Tibial nerve (tissue), 4 donors: Measurements from ENCODE around the gene FSD1. TPM values are rescaled to one million over a fixed set of nuclear protein-coding genes. Genes with fewer than 3 reads are reported as not detected.
A peak's percentile ranks its signal among the peaks of the same experiment; 100 is the strongest.
"Not testable (repeated sequence)": the region's sequence is repeated elsewhere in the genome, so short reads cannot be mapped to it uniquely, and the experiment has no call there.

Experiments
- DNase-seq, 2 donors: peaks; one replicate each; pipeline ENCODE4 v3.0.0-alpha.2; 2019; ENCODE audit warnings: low spot score in 2 of 2
- H3K27ac ChIP-seq, 4 donors: fragments of 200-600 bp; sonication (generic) in 3 of 4; one replicate each; pipeline ENCODE4 v1.5.1; 2017 to 2019; ENCODE audit warnings: mild to moderate bottlenecking in 1 of 4
- H3K27me3 ChIP-seq, 2 donors: fragments of 200-600 bp; sonication (generic) in 1 of 2; one replicate each; pipeline versions ENCODE4 v1.5.1 to v1.6.0; 2017 to 2019
- H3K36me3 ChIP-seq, 3 donors: fragments of 200-600 bp; sonication (generic); one replicate each; pipeline ENCODE4 v1.5.1; 2018 to 2019
- H3K4me1 ChIP-seq, 4 donors: fragments of 200-600 bp; sonication (generic) in 3 of 4; one replicate each; pipeline ENCODE4 v1.5.1; 2017 to 2019
- H3K4me3 ChIP-seq, 4 donors: fragments of 200-600 bp; sonication (generic) in 3 of 4; one replicate each; pipeline ENCODE4 v1.5.1; 2017 to 2019; ENCODE audit warnings: mild to moderate bottlenecking in 1 of 4, moderate library complexity in 1 of 4
- H3K9me3 ChIP-seq, 4 donors: fragments of 200-600 bp; sonication (generic) in 3 of 4; one replicate each; pipeline ENCODE4 v1.5.1; 2017 to 2019
- CTCF ChIP-seq, 5 experiments: fragments of 200-600 bp in 3 of 5; fragments of 450-650 bp in 2 of 5; sonication (generic) in 3 of 5; IDR thresholded peaks; one replicate each; pipeline ENCODE4 v1.5.1; 2016 to 2019; ENCODE audit warnings: antibody characterized with exemption in 5 of 5, mild to moderate bottlenecking in 3 of 5, moderate library complexity in 2 of 5
- EP300 ChIP-seq, 2 donors: sonication (generic); formaldehyde crosslinking; IDR thresholded peaks; one replicate each; pipeline ENCODE4 v1.6.1; 2017; ENCODE audit warnings: antibody characterized with exemption in 2 of 2, mild to moderate bottlenecking in 1 of 2
- POLR2A ChIP-seq, 2 donors: fragments of 450-650 bp; IDR thresholded peaks; one replicate each; pipeline ENCODE4 v1.6.1; 2017; ENCODE audit warnings: antibody characterized with exemption in 2 of 2, mild to moderate bottlenecking in 2 of 2, moderate library complexity in 2 of 2
- WGBS, 2 donors: methylation state at CpG; one replicate each; pipeline ENCODE4 v1.1.5; 2018; 5-methylcytosine and 5-hydroxymethylcytosine counted together
- total RNA-seq, 4 donors: library from RNA; depleted of rRNA; stranded (reverse); fragments of >200 nt; gene quantifications; one replicate each; pipeline ENCODE4 v1.1.0, GENCODE V29; 2016

Gene FSD1
- total RNA-seq, 4 donors from 2014 or later = 0.87 TPM; not detected in 3

DNA sequence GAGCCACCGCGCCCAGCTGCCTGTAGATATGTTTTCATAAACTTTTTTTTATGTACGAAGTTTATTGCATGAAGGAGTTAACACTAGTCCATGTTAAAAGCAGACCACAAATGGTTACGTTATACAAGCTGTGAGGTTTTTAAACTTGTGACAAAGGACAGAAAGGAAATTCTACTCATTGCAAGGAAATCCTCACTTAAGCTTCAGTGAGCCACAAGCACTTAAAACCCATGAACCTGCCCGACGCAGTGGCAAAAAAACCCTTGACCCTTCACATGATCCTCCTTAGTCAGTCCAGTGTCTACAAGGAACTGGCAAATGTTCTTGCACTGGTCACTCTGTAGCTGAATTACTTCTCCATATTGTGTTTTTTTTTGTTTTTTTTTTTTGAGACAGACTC, 43.1 kb downstream of the FSD1 start:
- TF ChIP-seq EP300 (IDR thresholded peaks at IDR 0.05) (no peak), POLR2A (IDR thresholded peaks at IDR 0.05) (no peak), CTCF (IDR thresholded peaks at IDR 0.05) (no peak)

DNA sequence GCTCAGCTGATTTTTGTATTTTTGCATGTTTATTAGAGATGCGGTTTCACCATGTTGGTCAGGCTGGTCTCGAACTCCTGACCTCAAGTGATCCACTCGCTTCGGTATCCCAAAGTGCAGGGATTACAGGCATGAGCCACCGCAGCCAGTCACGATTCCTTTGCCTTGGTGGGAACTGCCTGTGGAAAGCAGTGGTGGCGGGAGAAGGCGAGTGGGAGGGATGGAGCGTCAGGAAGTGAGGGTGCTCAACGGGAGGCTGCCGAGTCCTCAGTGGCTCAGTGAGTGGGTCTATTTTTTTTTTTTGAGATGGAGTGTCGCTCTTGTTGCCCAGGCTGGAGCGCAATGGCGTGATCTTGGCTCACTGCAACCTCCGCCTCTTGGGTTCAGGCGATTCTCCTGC, 44.8 kb downstream of the FSD1 start:
- H3K27me3 ChIP-seq, DNase-seq, H3K4me1 ChIP-seq, H3K4me3 ChIP-seq, H3K9me3 ChIP-seq, H3K27ac ChIP-seq: not testable (repeated sequence)
- 91 to 92% methylated on average over 16 of the region's 16 CpGs for WGBS, 2 donors
- H3K36me3 ChIP-seq = peaks cover 0 to 46% (median 0%) of the 10 kb centered on the region in 3 donors

More for the DNA sequence above, 43.1 kb downstream of the FSD1 start:
- WGBS, 2 donors = 69 to 70% methylated on average over 6 of the region's 6 CpGs
- H3K27me3 ChIP-seq = no peaks in the 10 kb centered on the region
- H3K4me3 ChIP-seq = no peak overlapping the region
- H3K9me3 ChIP-seq = no peaks in the 10 kb centered on the region
- peaks cover 0 to 41% (median 0%) of the 10 kb centered on the region in 3 donors for H3K36me3 ChIP-seq
- H3K4me1 ChIP-seq = peaks cover 0 to 7% (median 6%) of the 10 kb centered on the region in 4 donors
- DNase-seq = no peak
- H3K27ac ChIP-seq = no peak overlapping the region

DNA sequence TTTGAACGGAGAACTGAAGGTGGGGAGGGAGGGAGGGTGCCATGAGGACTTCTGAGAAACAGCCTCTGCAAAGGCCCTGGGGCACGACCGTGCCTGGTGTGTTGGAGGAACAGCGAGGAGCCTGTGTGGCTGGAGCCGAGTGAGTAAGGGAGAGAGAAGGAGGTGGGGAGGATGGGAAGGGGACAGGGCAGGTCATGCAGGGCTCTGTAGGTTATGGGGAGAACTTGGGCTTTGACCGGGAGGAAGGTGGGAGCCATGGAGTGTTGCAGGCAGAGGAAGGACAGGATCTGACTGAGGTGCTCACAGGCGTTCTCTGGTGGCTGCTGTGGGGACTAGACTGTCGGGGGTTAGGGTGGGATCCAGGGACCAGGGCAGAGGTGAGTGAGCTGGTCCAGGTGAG, 45.7 kb downstream of the FSD1 start:
- TF ChIP-seq POLR2A (IDR thresholded peaks at IDR 0.05) (no peak), CTCF (IDR thresholded peaks at IDR 0.05) (no peak)
- no peaks in the 10 kb centered on the region for H3K27me3 ChIP-seq
- H3K4me1 ChIP-seq = no peaks in the 10 kb centered on the region
- no peaks in the 10 kb centered on the region for H3K9me3 ChIP-seq
- DNase-seq = no peak
- peaks cover 0 to 55% (median 0%) of the 10 kb centered on the region in 3 donors for H3K36me3 ChIP-seq
- H3K4me3 ChIP-seq = no peak overlapping the region
- no peak overlapping the region for H3K27ac ChIP-seq
- WGBS, 2 donors = 81 to 91% methylated on average over 8 of the region's 8 CpGs

- peaks cover 0 to 59% (median 0%) of the 10 kb centered on the region in 3 donors for H3K36me3 ChIP-seq
These were observed 46.3 kb downstream of the FSD1 start for GRCh38 chr19:4350726-4351125.

DNA sequence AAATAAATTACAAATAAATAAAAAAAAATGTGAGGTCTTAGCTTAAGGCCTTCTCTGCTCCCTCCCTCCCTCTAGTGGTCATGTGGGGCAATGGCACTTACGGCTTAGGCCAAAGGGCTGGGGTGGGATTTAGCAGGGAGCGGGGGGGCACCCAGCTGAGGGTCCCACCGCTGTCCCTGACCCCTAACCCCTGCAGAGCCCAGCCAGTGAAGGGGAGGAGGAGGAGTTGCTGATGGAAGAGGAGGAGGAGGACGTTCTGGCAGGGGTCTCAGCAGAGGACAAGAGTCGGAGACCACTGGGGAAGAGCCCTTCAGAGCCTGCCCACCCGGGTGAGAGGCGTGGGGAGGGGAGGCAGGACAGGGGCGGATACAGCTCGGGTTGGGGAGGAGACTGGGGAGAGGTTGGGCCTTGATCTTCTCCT, 48.3 kb downstream of the FSD1 start:
- H3K27me3 ChIP-seq = no peaks in the 10 kb centered on the region
- peaks cover 0 to 8% (median 0%) of the 10 kb centered on the region in 4 donors for H3K4me1 ChIP-seq
- DNase-seq = peak in 1 of 2 donors; percentile 46
- peak overlapping the region in 1 of 4 donors; percentile 48 for H3K27ac ChIP-seq
- no peak for TF ChIP-seq POLR2A (IDR thresholded peaks at IDR 0.05)
- peak; percentile 46 to 91 (median 68) for TF ChIP-seq CTCF (IDR thresholded peaks at IDR 0.05)
- H3K9me3 ChIP-seq = no peaks in the 10 kb centered on the region
- 26 to 29% methylated on average over 8 of the region's 9 CpGs for WGBS, 2 donors
- no peak overlapping the region for H3K4me3 ChIP-seq
- peaks cover 0 to 60% (median 0%) of the 10 kb centered on the region in 3 donors for H3K36me3 ChIP-seq

More at GRCh38 chr19:4350726-4351125, 46.3 kb downstream of the FSD1 start:
- Histone ChIP-seq H3K4me3 (no peak overlapping the region), H3K27me3 (no peaks in the 10 kb centered on the region), H3K4me1 (no peaks in the 10 kb centered on the region), H3K9me3 (no peaks in the 10 kb centered on the region), H3K27ac (no peak overlapping the region)
- TF ChIP-seq EP300 (IDR thresholded peaks at IDR 0.05) = no peak
- TF ChIP-seq CTCF (IDR thresholded peaks at IDR 0.05) = no peak
- no peak for TF ChIP-seq POLR2A (IDR thresholded peaks at IDR 0.05)
- 96% methylated on average over 9 of the region's 9 CpGs for WGBS, 2 donors
- DNase-seq = no peak

DNA sequence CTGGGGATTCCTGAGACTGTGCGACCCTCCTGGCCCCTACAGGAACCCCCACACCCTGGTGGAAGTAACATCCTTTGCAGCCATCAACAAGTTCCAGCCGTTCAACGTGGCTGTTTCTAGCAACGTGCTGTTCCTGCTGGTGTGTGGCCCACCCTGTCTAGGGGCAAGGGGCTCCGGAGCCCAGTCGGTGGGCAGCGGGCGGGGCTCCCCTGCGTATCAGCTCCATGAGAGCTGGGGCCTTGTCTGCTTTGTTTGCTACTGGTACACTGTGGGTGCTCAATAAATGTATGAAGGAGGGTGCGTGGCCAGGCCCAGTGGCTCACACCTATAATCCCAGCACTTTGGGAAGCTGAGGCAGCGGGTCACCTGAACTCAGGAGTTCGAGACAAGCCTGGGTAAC, 49.9 kb downstream of the FSD1 start:
- WGBS, 2 donors = 84 to 89% methylated on average over 8 to 12 of the region's 12 CpGs
- no peak for DNase-seq
- peaks cover 0 to 63% (median 0%) of the 10 kb centered on the region in 3 donors for H3K36me3 ChIP-seq
- H3K4me3 ChIP-seq = no peak overlapping the region
- peaks cover 0 to 9% (median 0%) of the 10 kb centered on the region in 4 donors for H3K4me1 ChIP-seq
- no peaks in the 10 kb centered on the region for H3K9me3 ChIP-seq
- no peaks in the 10 kb centered on the region for H3K27me3 ChIP-seq
- no peak overlapping the region for H3K27ac ChIP-seq
- no peak for TF ChIP-seq CTCF (IDR thresholded peaks at IDR 0.05)
- no peak for TF ChIP-seq EP300 (IDR thresholded peaks at IDR 0.05)
- no peak for TF ChIP-seq POLR2A (IDR thresholded peaks at IDR 0.05)
